ENCODE data around the gene PRUNE2.
"Not testable (repeated sequence)": the region's sequence is repeated elsewhere in the genome, so short reads cannot be mapped to it uniquely, and the experiment has no call there.

- not testable (repeated sequence) for TF ChIP-seq CTCF (IDR thresholded peaks at IDR 0.05; ENCODE audit: insufficient read depth, low read depth, low read length); EZH2 (IDR thresholded peaks at IDR 0.05; ENCODE audit: insufficient read depth, low read length)
Measured at GRCh38 chr9:76593961-76594735, 311.8 kb downstream of the PRUNE2 start.
